ENCODE measurements around the gene ADAMTS19.

Gene ADAMTS19

GRCh38 chr5:129593525-129593924 is 133.4 kb downstream of the ADAMTS19 start:
- DNase-seq (ENCODE audit: low spot score) = no peak
- in situ Hi-C loops (cut with MboI; ENCODE audit: low pct_unique_long_range_greater_than_20kb, low sequenced_read_pairs, unreplicated experiment) = no loop called here
- TF ChIP-seq, protein P1, sequence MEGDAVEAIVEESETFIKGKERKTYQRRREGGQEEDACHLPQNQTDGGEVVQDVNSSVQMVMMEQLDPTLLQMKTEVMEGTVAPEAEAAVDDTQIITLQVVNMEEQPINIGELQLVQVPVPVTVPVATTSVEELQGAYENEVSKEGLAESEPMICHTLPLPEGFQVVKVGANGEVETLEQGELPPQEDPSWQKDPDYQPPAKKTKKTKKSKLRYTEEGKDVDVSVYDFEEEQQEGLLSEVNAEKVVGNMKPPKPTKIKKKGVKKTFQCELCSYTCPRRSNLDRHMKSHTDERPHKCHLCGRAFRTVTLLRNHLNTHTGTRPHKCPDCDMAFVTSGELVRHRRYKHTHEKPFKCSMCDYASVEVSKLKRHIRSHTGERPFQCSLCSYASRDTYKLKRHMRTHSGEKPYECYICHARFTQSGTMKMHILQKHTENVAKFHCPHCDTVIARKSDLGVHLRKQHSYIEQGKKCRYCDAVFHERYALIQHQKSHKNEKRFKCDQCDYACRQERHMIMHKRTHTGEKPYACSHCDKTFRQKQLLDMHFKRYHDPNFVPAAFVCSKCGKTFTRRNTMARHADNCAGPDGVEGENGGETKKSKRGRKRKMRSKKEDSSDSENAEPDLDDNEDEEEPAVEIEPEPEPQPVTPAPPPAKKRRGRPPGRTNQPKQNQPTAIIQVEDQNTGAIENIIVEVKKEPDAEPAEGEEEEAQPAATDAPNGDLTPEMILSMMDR (IDR thresholded peaks at IDR 0.05; ENCODE audit: extremely low read depth, insufficient read depth, missing control alignments) = no peak

DNA sequence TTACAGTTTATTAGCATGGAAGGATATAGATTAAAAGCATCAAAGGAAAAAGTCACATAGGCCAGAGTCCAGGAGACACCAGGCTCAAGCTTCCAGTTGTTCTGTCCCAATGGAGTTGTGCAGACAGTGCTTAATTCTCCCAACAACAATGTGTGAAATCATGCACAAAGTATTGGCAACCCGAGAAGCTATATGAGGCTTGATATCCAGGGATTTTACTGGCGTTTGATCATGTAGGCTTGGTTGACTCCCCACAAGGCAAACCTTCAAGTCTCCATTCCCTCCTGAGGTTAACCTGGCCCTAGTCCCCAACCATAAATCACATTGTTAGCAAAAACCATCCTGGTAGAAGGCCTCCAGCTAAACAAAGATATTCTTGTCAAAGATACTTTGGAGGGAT is 141.5 kb downstream of the ADAMTS19 start:
- in situ Hi-C loops (cut with MboI; ENCODE audit: low pct_unique_long_range_greater_than_20kb, low sequenced_read_pairs, unreplicated experiment) = no loop called here
- TF ChIP-seq, protein P1 (IDR thresholded peaks at IDR 0.05; ENCODE audit: extremely low read depth, insufficient read depth, missing control alignments) = no peak
- no peak for DNase-seq (ENCODE audit: low spot score)

- TF ChIP-seq, protein P1 (IDR thresholded peaks at IDR 0.05; ENCODE audit: extremely low read depth, insufficient read depth, missing control alignments) = no peak
- in situ Hi-C loops (cut with MboI; ENCODE audit: low pct_unique_long_range_greater_than_20kb, low sequenced_read_pairs, unreplicated experiment) = no loop called here
- no peak for DNase-seq (ENCODE audit: low spot score)
Observed at GRCh38 chr5:129608350-129608749, 148.3 kb downstream of the ADAMTS19 start.

GRCh38 chr5:129609710-129610109 is 149.6 kb downstream of the ADAMTS19 start:
- DNase-seq (ENCODE audit: low spot score) = no peak
- TF ChIP-seq, protein P1 (IDR thresholded peaks at IDR 0.05; ENCODE audit: extremely low read depth, insufficient read depth, missing control alignments) = no peak
- in situ Hi-C loops (cut with MboI; ENCODE audit: low pct_unique_long_range_greater_than_20kb, low sequenced_read_pairs, unreplicated experiment) = no loop called here

GRCh38 chr5:129616517-129616916 is 156.4 kb downstream of the ADAMTS19 start:
- in situ Hi-C loops (cut with MboI; ENCODE audit: low pct_unique_long_range_greater_than_20kb, low sequenced_read_pairs, unreplicated experiment) = no loop called here
- TF ChIP-seq, protein P1 (IDR thresholded peaks at IDR 0.05; ENCODE audit: extremely low read depth, insufficient read depth, missing control alignments) = no peak
- no peak for DNase-seq (ENCODE audit: low spot score)

GRCh38 chr5:129617206-129617605 is 157.1 kb downstream of the ADAMTS19 start:
- DNase-seq (ENCODE audit: low spot score) = no peak
- in situ Hi-C loops (cut with MboI; ENCODE audit: low pct_unique_long_range_greater_than_20kb, low sequenced_read_pairs, unreplicated experiment) = no loop called here
- TF ChIP-seq, protein P1 (IDR thresholded peaks at IDR 0.05; ENCODE audit: extremely low read depth, insufficient read depth, missing control alignments) = no peak

DNA sequence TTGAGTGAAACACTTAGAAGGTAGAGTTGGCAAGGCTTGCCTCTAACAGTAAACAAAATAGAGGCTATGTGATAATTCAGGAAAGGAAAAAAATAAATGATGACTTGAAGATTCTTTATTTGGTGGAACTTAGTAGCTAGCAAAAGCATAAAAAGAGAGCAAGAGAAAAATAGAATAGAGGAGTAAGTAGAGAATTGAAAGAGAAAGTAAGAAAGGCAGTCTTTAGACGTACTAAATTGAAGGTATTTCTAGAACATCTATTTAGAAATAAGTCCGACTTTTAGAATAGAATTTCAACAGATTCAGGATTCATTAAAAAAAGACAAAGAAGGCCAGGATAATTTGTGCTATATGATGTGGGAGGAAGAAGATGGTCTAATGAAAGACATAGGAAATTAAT is 159.7 kb downstream of the ADAMTS19 start:
- DNase-seq (ENCODE audit: low spot score) = no peak
- TF ChIP-seq, protein P1 (IDR thresholded peaks at IDR 0.05; ENCODE audit: extremely low read depth, insufficient read depth, missing control alignments) = no peak
- in situ Hi-C loops (cut with MboI; ENCODE audit: low pct_unique_long_range_greater_than_20kb, low sequenced_read_pairs, unreplicated experiment) = no loop called here

Data from GM13977 (cell line).